H1 (cell line): ENCODE measurements around the gene TEX48. TPM values are rescaled to one million over a fixed set of nuclear protein-coding genes. Genes with fewer than 3 reads are reported as not detected.

ENCODE experiments used
- GTF2F1 ChIP-seq: IDR thresholded peaks from 2 replicates; pipeline ENCODE4 v1.6.1; 2012; ENCODE audit warnings: low read depth, low read length, improper control_type of control experiment, borderline replicate concordance
- polyA plus RNA-seq, 7 experiments: library from polyadenylated mRNA; depleted of rRNA in 3 of 7; stranded (reverse) in 5 of 7; unstranded in 2 of 7; fragments of >200 nt in 5 of 7; fragments of 200-250 nt in 2 of 7; gene quantifications; 1 replicate in 5 of 7; 2 replicates in 1 of 7; 4 replicates in 1 of 7; pipeline versions ENCODE4 v1.2.1 to v1.2.3, GENCODE V29; 2011 to 2013; ENCODE audit warnings: missing spikeins in 2 of 7, mixed read lengths in 2 of 7
- total RNA-seq: library from RNA; stranded (reverse); fragmentation: NEBNext Ultra II Directional; extraction: Animal tissue kit (Norgen Biotek cat#: 25700); gene quantifications from 2 replicates; pipeline ENCODE4 v1.2.1, GENCODE V29; 2021
- TF ChIP-seq, protein P1 (sequence below): IDR thresholded peaks from 2 replicates; pipeline ENCODE4 v1.6.1; 2012; ENCODE audit warnings: low read length, inconsistent platforms

The TEX48 gene
- total and polyA plus RNA-seq, 2 of the 8 experiments (the other 6 are each of a cell fraction or from before 2014, with no cell fraction given), result not detected

DNA sequence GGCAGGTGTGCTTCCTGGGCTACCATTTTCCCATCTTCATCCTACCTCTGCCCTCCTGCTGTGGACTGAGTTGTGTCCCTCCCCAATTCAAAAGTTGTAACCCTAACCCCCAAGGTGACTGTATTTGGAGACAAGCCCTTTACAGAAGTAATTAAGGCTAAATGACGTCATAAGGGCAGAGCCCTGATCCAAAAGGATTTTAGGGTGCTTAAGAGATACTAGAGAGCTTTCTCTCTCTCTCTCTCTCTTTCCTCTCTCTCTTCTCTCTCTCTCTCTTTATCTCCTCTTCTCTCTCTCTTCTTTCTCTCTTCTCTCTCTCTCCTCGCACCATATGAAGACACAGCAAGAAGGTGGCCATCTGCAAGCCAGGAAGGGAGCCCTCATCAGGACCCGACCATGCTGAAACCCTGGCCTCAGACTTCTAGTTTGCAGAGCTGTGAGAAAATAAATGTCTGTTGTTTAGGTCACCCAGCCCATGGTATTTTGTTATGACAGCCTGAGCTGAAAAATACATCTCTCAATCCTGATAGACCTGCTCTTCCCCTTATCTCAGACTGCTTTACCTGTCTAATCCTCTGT is 36.0 kb upstream of the TEX48 start (continued):
- TF ChIP-seq GTF2F1, result no peak
- TF ChIP-seq, protein P1, sequence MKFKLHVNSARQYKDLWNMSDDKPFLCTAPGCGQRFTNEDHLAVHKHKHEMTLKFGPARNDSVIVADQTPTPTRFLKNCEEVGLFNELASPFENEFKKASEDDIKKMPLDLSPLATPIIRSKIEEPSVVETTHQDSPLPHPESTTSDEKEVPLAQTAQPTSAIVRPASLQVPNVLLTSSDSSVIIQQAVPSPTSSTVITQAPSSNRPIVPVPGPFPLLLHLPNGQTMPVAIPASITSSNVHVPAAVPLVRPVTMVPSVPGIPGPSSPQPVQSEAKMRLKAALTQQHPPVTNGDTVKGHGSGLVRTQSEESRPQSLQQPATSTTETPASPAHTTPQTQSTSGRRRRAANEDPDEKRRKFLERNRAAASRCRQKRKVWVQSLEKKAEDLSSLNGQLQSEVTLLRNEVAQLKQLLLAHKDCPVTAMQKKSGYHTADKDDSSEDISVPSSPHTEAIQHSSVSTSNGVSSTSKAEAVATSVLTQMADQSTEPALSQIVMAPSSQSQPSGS, result no peak
